GM19328 (cell line): ENCODE results near the gene INTS7.

Experiments
- ATAC-seq: cut with Tn5 transposase; IDR thresholded peaks from one replicate; pipeline ENCODE4 v1.9.1; 2021; ENCODE audit warnings: mild to moderate bottlenecking, moderate library complexity; ENCODE audit not compliant: unreplicated experiment

Gene INTS7, protein sequence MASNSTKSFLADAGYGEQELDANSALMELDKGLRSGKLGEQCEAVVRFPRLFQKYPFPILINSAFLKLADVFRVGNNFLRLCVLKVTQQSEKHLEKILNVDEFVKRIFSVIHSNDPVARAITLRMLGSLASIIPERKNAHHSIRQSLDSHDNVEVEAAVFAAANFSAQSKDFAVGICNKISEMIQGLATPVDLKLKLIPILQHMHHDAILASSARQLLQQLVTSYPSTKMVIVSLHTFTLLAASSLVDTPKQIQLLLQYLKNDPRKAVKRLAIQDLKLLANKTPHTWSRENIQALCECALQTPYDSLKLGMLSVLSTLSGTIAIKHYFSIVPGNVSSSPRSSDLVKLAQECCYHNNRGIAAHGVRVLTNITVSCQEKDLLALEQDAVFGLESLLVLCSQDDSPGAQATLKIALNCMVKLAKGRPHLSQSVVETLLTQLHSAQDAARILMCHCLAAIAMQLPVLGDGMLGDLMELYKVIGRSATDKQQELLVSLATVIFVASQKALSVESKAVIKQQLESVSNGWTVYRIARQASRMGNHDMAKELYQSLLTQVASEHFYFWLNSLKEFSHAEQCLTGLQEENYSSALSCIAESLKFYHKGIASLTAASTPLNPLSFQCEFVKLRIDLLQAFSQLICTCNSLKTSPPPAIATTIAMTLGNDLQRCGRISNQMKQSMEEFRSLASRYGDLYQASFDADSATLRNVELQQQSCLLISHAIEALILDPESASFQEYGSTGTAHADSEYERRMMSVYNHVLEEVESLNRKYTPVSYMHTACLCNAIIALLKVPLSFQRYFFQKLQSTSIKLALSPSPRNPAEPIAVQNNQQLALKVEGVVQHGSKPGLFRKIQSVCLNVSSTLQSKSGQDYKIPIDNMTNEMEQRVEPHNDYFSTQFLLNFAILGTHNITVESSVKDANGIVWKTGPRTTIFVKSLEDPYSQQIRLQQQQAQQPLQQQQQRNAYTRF

GRCh38 chr1:212035123-212035834 is at the start of gene INTS7, which contains the start of gene DTL:
Gene INTS7, minus strand, starts transcription at chr1:212035557. Its CDS starts 120 bp downstream, at chr1:212035437.
Gene DTL, plus strand, starts transcription at chr1:212035748. Its CDS starts 143 bp downstream, at chr1:212035891.
- peak; percentile 74 for ATAC-seq

DNA sequence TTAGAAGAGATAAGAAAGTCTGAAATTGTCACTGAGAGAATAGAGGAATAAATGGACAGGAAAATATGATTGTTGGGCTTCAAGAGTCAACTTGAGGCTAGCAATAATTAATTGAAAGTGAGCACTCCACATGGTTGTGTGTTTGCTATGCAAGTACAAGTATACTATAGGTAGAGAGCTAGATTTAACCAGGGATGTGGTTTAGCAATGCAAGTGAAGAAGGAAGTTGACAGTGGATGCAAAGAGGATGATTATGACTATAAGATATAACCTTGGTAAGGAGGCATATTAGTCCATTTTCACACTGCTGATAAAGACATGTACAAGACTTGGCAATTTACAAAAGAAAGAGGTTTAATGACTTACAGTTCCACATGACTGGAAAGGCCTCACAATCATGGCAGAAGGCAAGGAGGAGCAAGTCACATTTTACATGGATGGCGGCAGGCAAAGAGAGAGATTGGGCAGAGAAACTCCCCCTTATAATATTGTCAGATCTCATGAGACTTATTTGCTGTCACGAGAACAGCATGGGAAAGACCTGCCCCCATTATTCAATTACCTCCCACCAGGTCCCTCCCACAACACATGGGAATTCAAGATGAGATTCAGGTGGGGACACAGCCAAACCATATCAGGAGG is 47.5 kb upstream of the INTS7 start:
- ATAC-seq: no peak

- no peak for ATAC-seq
Measured at GRCh38 chr1:212078826-212079225, 43.5 kb upstream of the INTS7 start.

DNA sequence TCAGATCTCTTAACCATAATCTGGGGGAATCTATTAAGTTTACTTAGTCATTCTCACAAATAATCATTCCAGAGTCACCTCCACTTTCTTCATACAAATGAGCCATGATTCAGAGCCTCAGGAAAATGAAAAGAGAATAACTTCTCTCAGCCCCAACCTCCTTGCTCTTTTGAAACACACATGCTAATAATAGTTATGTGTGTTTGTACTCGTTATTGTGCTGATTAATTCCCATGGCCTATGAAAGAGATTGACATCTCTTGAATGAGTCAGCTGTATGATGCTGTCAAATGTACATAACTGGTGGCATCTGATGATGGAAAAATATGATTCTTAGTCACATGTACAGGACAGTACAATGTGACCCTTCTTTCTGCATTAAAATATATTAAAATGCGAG is 41.7 kb upstream of the INTS7 start:
- no peak for ATAC-seq

- ATAC-seq: no peak
Measured at GRCh38 chr1:212074856-212075255, 39.5 kb upstream of the INTS7 start.

DNA sequence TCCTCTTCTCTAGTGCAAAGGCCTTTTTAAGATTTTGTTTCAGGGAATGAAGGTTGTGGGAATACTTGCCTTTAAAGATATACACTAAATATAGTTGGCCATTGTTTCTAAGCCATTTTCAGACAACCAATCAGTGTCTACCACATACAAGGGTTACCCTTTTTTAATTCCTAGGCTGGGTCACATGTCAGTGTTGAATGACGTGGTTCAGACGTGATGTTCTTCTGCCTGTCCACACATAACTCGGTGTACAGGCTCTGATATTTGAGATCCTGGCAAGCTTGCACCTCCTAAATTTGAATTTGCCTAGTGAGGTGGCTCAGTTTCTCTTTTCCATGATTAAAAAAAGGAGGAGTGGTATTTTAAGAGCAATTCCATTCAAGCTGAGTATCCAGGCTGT is 39.0 kb upstream of the INTS7 start:
- ATAC-seq: no peak

DNA sequence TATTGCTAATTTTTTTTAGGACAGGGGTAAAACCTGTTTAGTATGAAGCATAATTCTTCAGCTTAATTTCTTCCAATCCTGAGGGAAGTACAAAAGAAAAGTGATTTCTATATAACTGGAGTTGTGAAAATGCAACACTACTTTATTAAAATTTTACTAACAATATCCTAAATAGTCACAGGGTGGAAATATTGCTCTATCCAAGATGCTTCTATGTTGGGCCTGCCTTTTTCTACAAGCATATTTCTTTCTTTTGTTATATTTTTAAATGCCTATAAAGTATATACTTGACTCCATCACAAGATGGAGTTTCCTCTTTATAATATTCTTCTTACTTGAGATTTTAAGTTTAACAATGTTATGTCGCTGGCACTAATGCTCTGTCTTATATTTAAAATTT is 38.1 kb upstream of the INTS7 start:
- ATAC-seq: no peak

GRCh38 chr1:212072047-212072446 is 36.7 kb upstream of the INTS7 start:
- ATAC-seq: no peak

GRCh38 chr1:212070720-212071302 is 35.5 kb upstream of the INTS7 start:
- ATAC-seq: no peak

GRCh38 chr1:212067787-212068186 is 32.4 kb upstream of the INTS7 start:
- no peak for ATAC-seq

DNA sequence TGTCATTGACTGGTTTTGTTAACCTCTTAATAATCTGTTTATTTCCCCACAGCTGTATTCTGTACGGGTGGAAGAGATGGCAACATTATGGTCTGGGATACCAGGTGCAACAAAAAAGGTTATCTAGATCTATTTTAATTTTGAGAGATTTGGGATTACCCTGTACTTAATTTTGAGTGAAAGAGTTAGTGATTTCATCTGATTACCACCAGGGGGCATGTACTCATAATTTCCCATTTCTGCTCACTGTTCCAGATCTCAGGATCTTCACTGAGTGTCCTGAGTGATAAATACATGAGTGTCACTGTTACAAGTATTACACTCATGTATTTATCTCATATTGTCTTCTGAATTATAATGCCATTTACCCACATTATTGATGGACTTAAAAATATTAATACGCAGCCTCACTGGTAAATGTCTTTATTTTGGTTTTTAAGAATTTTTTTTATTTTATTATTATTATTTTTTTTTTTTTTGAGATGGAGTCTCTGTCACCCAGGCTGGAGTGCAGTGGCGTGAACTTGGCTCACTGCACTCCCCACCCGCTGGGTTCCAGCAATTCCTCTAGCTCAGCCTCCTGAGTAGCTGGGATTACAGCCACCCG is 27.6 kb upstream of the INTS7 start:
- no peak for ATAC-seq

- no peak for ATAC-seq
Measured at GRCh38 chr1:212060632-212061472, 25.5 kb upstream of the INTS7 start.

- ATAC-seq: no peak
Measured at GRCh38 chr1:212055333-212055732, 20.0 kb upstream of the INTS7 start.

GRCh38 chr1:212053993-212054392 is 18.6 kb upstream of the INTS7 start:
- no peak for ATAC-seq

GRCh38 chr1:212045981-212046380 is 10.6 kb upstream of the INTS7 start:
- ATAC-seq: no peak

DNA sequence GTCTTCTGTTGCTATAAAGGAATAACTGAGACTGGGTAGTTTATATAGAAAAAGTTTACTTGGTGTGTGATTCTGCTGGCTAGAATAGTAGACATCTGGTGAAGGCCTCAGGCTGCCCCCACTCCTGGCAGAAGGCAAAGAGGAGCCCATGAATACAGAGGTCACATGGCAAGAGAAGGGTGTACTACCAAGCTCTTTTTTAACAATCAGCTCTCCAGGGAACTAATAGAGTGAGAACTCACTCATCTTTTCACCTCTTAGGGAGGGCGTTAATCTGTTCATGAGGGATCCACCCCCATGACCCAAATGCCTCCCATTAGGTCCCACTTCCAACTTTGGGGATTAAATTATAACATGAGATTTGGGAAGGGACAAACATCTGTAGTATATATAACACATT is 9.5 kb upstream of the INTS7 start:
- ATAC-seq: no peak

DNA sequence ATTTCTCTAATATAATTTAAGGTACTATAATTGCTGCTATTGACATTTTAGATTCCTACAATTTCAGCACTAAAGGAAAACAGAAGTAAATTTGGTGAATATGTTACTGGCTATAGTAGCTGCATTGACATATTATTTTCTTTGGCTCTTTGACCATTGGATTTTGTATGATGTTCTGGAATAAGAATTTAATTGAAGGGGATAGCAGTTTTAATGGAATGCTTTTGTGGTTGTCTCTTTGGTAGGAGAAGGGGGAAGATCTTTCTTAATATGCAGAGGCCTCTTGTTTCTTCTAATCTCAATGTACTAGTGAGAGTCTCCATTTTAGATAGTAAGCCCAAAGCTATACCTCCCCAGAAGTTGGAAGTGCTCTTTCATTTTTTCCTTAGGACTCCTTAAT is 7.1 kb upstream of the INTS7 start:
- ATAC-seq: no peak

GRCh38 chr1:212040629-212041412 is 5.5 kb upstream of the INTS7 start:
- ATAC-seq: no peak
